HepG2 (cell line): ENCODE measurements around the gene ICAM5.

ENCODE experiments used
- ATF2 ChIP-seq: sonication (generic); formaldehyde crosslinking; IDR thresholded peaks from 2 replicates; pipeline ENCODE4 v1.4.0; 2020; ENCODE audit warnings: missing genetic modification reagents
- CTCF ChIP-seq: sonication (generic); formaldehyde crosslinking; IDR thresholded peaks from 2 replicates; pipeline ENCODE4 v1.5.0; 2020; ENCODE audit warnings: mild to moderate bottlenecking, missing genetic modification reagents, moderate library complexity
- HNRNPK ChIP-seq: fragments of 200-400 bp; formaldehyde crosslinking; IDR thresholded peaks from 2 replicates; pipeline ENCODE4 v1.6.1; 2018; ENCODE audit warnings: low read length, low read depth, moderate library complexity, mild to moderate bottlenecking; ENCODE audit not compliant: poor library complexity, severe bottlenecking
- JUND ChIP-seq: sonication (generic); formaldehyde crosslinking; IDR thresholded peaks from 2 replicates; pipeline ENCODE4 v1.8.0; 2022; ENCODE audit warnings: mild to moderate bottlenecking, missing genetic modification reagents
- MEIS1 ChIP-seq: sonication (generic); formaldehyde crosslinking; IDR thresholded peaks from 2 replicates; pipeline ENCODE4 v1.9.0; 2021; ENCODE audit warnings: mild to moderate bottlenecking, missing genetic modification reagents, moderate library complexity, borderline replicate concordance
- MIER2 ChIP-seq: IDR thresholded peaks from 2 replicates; pipeline ENCODE4 v1.6.1; 2016; ENCODE audit warnings: missing biosample characterization, missing genetic modification reagents
- MLX ChIP-seq: IDR thresholded peaks from 2 replicates; pipeline ENCODE4 v1.6.1; 2016
- SRSF9 ChIP-seq: fragments of 200-400 bp; formaldehyde crosslinking; IDR thresholded peaks from 2 replicates; pipeline ENCODE4 v1.6.1; 2018; ENCODE audit warnings: borderline replicate concordance, mild to moderate bottlenecking, low read depth, low read length; ENCODE audit not compliant: insufficient read depth, poor library complexity, severe bottlenecking
- ZNF282 ChIP-seq: fragments of 450-650 bp; IDR thresholded peaks from 2 replicates; pipeline ENCODE4 v1.6.1; 2018; ENCODE audit not compliant: partially characterized antibody

GRCh38 chr19:10277795-10278589 is 11.8 kb upstream of the ICAM5 start:
- TF ChIP-seq ATF2 (no peak), CTCF (CRISPR knock-in tag) (no peak), SRSF9 (no peak), HNRNPK (no peak), MIER2 (CRISPR knock-in tag) (no peak), ZNF282 (no peak), MEIS1 (no peak), JUND (no peak), MLX (CRISPR knock-in tag) (no peak)
